Small intestine (tissue), 7 donors: ENCODE data around the gene CDH7. TPM values are rescaled to one million over a fixed set of nuclear protein-coding genes. Genes with fewer than 3 reads are reported as not detected.

Experiments
- DNase-seq, 2 donors: peaks; one replicate each; pipeline versions ENCODE4 v3.0.0 to v3.0.0-alpha.2; 2013
- FAIRE-seq: peaks from 2 replicates; lab custom pipeline; 2012; peaks lifted over from hg19 to GRCh38; lab: Jason Lieb, UNC
- H3K27ac ChIP-seq, 3 donors: one replicate each; pipeline ENCODE4 v1.5.1; 2013; ENCODE audit warnings: low read length in 2 of 3, mild to moderate bottlenecking in 2 of 3, control low read depth in 1 of 3, inconsistent platforms in 1 of 3, low read depth in 1 of 3, moderate library complexity in 1 of 3
- H3K27me3 ChIP-seq, 3 donors: one replicate each; pipeline ENCODE4 v1.6.1; 2013; ENCODE audit warnings: low read length in 3 of 3, inconsistent platforms in 1 of 3; ENCODE audit not compliant: control insufficient read depth in 3 of 3, insufficient read depth in 3 of 3
- H3K36me3 ChIP-seq, 3 donors: one replicate each; pipeline ENCODE4 v1.6.1; 2013; ENCODE audit warnings: low read length in 3 of 3, inconsistent platforms in 1 of 3, low read depth in 1 of 3, mild to moderate bottlenecking in 1 of 3, moderate library complexity in 1 of 3; ENCODE audit not compliant: control insufficient read depth in 3 of 3, insufficient read depth in 2 of 3
- H3K4me1 ChIP-seq, 3 donors: one replicate each; pipeline ENCODE4 v1.6.1; 2013; ENCODE audit warnings: low read length in 2 of 3, inconsistent platforms in 1 of 3, low read depth in 1 of 3, mild to moderate bottlenecking in 1 of 3, moderate library complexity in 1 of 3; ENCODE audit not compliant: control insufficient read depth in 3 of 3, insufficient read depth in 2 of 3
- H3K4me3 ChIP-seq, 3 donors: one replicate each; pipeline ENCODE4 v1.5.1; 2013; ENCODE audit warnings: low read length in 3 of 3, control low read depth in 1 of 3, inconsistent platforms in 1 of 3, low read depth in 1 of 3, mild to moderate bottlenecking in 1 of 3, moderate library complexity in 1 of 3
- H3K9me3 ChIP-seq, 2 donors: one replicate each; pipeline ENCODE4 v1.6.1; 2013; ENCODE audit warnings: low read depth in 1 of 2, low read length in 1 of 2; ENCODE audit not compliant: control insufficient read depth in 2 of 2, insufficient read depth in 1 of 2
- WGBS, 3 donors: extraction: QIAGEN DNeasy Blood & Tissue Kit; methylation state at CpG; one replicate each; pipeline ENCODE4 v1.1.7; 2013; 5-methylcytosine and 5-hydroxymethylcytosine counted together
- polyA plus RNA-seq, 4 donors: library from polyadenylated mRNA; stranded (reverse) in 3 of 4; unstranded in 1 of 4; fragments of 200-250 nt in 3 of 4; fragments of 120-200 nt in 1 of 4; gene quantifications; one replicate each; pipeline versions ENCODE4 v1.2.1 to v1.2.3, GENCODE V29; 2013
- donor health status: healthy with polysubstance abuse.
- donor health status: control.
- donor health status: control.
- donor health status: Bipolar disorder and iron deficiency.
- donor health status: healthy.

The CDH7 gene
- polyA plus RNA-seq, 4 donors, result 0.01 to 0.27 TPM; not detected in 2

DNA sequence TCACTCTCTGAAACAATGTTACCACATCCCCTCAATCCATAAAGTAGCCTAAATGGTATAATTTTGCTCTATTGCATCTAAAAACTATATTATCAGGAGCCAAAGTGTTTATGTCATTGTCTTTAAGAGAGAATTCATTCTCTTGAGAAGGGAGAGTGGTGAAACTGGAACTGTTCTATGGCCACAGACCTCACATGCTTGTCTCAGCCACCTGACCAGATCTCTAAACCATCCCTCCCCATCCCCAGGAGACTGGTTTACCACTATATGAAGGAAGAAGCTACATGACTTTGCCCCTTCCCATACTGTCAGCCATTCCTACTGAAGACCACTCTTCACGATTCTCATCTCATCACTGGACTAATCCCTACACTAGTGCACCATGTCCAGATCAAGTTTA, 9.6 kb downstream of the CDH7 start:
- DNase-seq (no peak), FAIRE-seq (no peak)
- Histone ChIP-seq H3K9me3 (no peaks in the 10 kb centered on the region), H3K4me3 (no peak overlapping the region), H3K27ac (no peak overlapping the region), H3K4me1 (no peaks in the 10 kb centered on the region), H3K27me3 (no peaks in the 10 kb centered on the region), H3K36me3 (no peaks in the 10 kb centered on the region)
- 62 to 86% (median 74%) methylated on average over 1 of the region's 1 CpG for WGBS, 3 donors

DNA sequence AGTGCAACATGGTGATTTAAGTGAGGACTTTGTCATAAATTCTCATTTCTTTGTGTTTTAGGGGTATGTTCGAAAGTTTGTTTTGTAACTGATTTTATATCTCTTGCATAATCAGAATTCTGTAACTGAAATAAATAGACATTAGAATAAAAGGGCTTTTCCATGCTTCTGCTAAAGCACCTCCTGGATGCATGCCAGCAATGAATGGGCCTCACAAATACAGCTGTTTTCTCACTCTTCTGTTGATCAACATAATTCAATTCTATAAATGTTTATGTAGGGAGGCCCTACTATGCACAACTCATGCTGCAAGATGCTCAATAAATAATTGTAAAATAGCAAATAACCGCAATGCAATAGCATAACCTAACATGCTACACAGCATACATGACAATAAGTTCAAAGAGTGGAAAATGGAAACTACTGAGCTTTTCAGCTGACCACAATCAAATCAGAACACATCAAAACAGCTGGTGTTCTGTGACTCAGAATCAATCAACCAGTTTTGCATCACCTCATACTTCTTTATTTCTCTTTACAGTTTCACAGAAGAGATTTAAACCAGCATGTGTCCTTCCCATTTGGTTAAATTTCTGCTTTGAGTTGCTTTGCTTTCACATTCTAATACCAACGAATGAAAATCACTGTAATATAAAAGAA, 11.0 kb downstream of the CDH7 start:
- DNase-seq (no peak), FAIRE-seq (no peak)
- Histone ChIP-seq H3K27me3 (no peaks in the 10 kb centered on the region), H3K4me3 (no peak overlapping the region), H3K9me3 (no peaks in the 10 kb centered on the region), H3K4me1 (no peaks in the 10 kb centered on the region), H3K36me3 (no peaks in the 10 kb centered on the region), H3K27ac (no peak overlapping the region)
- 62 to 64% (median 62%) methylated on average over 3 of the region's 3 CpGs for WGBS, 3 donors

DNA sequence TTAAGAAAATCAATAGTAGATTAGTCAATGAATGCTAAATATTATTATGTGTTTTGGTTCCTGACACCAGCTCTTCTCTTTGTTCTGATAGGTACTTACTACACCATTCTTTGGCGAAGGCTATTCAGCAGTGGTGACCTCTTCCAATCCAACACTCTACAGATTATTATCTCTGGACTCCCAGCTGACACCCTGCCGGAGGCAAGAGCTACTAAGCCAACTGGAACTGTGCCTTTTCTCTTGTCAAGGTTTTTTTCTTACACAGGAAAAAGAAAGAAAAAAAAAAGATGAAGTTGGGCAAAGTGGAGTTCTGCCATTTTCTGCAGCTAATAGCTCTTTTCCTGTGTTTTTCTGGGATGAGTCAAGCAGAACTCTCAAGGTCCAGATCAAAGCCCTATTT, 11.7 kb downstream of the CDH7 start:
- no peak for FAIRE-seq

DNA sequence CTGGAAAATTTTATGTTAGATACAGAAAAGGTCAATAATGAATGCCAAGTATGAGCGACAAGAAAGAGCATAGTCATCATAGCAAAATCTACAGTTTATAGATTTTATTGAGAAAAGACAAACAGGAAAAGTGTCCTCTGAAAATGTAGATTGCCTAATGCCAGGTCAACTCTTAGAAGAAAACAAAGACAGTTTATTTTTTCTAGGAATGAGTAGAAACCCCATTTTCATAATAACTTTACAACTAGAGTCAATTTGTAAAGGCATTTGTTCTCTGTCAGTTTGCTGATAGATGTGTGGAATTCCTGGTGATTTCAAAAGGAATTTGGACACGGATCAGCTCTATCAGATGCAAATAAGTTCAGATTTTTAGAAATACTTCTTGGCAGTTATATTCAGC, 16.6 kb downstream of the CDH7 start:
- no peak overlapping the region for H3K4me3 ChIP-seq
- DNase-seq, result no peak
- WGBS, 3 donors, result 67 to 88% (median 74%) methylated on average over 2 of the region's 2 CpGs
- no peaks in the 10 kb centered on the region for H3K9me3 ChIP-seq
- H3K4me1 ChIP-seq, result no peaks in the 10 kb centered on the region
- H3K36me3 ChIP-seq, result no peaks in the 10 kb centered on the region
- no peak for FAIRE-seq
- no peak overlapping the region for H3K27ac ChIP-seq
- no peaks in the 10 kb centered on the region for H3K27me3 ChIP-seq

More for the DNA sequence above, 11.7 kb downstream of the CDH7 start:
- no peak overlapping the region for H3K4me3 ChIP-seq
- H3K9me3 ChIP-seq, result no peaks in the 10 kb centered on the region
- H3K36me3 ChIP-seq, result no peaks in the 10 kb centered on the region
- WGBS, 3 donors, result 68 to 74% (median 69%) methylated on average over 2 of the region's 2 CpGs
- no peak for DNase-seq
- no peaks in the 10 kb centered on the region for H3K27me3 ChIP-seq
- no peaks in the 10 kb centered on the region for H3K4me1 ChIP-seq
- no peak overlapping the region for H3K27ac ChIP-seq

DNA sequence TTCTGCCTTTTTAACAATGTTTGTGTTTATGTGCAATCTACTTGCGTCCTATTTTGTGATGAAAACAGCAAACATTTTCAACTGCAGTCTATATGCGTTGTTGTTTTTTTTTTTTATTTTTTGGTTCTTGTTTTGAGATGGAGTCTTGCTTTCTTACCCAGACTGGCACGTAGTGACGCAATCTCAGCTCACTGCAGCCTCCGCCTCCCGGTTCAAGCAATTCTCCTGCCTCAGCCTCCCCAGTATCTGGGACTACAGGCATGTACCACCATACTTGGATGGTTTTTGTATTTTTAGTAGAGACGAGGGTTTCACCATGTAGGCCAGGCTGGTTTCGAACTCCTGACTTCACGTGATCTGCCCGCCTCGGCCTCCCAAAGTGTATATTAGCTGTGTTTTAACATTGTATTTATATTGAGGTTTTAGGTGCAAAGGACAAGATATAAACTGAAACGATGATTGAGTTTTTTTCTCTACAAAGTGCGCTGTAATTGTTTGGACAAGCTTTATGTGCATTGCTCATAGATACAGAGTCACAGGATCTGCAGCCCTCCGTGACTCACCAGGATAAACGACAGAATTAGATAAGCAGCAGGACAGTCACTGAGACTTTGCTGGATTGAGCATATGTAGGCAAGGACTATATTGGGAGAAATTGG, 17.4 kb downstream of the CDH7 start:
- Histone ChIP-seq H3K27me3 (no peaks in the 10 kb centered on the region), H3K27ac (no peak overlapping the region), H3K36me3 (no peaks in the 10 kb centered on the region), H3K4me1 (no peaks in the 10 kb centered on the region), H3K4me3 (no peak overlapping the region), H3K9me3 (no peaks in the 10 kb centered on the region)
- 71 to 80% (median 72%) methylated on average over 15 of the region's 15 CpGs for WGBS, 3 donors
- FAIRE-seq (no peak), DNase-seq (peak in 1 of 2 donors; percentile 66)

DNA sequence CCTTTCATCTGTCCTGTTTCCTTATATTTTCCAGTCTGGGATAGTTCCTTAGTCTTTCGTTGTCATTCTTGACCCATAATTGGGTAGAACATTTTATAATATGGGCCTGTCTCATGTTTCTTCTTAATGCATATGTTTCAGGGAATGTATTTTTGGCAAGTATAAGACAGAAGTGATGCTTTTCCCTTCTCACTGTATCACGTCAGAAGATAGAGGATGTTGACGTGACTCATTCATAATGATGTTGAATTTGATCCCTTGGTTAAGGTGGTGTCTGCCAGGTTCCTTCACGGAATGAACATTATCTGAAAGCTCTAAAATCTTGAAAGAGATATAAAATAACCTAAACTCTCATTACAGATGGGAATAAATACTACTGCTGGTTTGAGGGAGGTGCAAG, 18.8 kb downstream of the CDH7 start:
- FAIRE-seq, result no peak
- 69 to 82% (median 72%) methylated on average over 4 of the region's 4 CpGs for WGBS, 3 donors
- no peak overlapping the region for H3K4me3 ChIP-seq
- no peaks in the 10 kb centered on the region for H3K4me1 ChIP-seq
- no peaks in the 10 kb centered on the region for H3K27me3 ChIP-seq
- H3K9me3 ChIP-seq, result no peaks in the 10 kb centered on the region
- no peak for DNase-seq
- H3K27ac ChIP-seq, result no peak overlapping the region
- no peaks in the 10 kb centered on the region for H3K36me3 ChIP-seq

DNA sequence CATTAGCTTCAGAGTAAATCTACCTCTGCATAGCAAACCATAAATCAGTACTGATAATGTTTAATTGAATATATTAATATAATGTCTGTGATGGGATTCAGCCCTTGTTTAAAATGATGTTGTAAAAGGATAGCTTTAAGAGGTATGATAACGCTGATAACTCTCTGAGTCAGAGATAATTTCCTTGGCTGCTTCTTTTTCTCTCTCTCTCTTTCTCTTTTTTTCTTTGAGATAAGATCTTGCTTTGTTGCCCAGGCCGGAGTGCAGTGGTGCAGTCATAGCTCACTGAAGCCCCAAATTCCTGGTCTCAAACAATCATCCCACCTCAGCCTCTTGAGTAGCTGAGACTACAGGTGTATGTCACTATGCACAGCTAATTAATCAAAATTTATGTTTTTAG, 35.7 kb downstream of the CDH7 start:
- FAIRE-seq (no peak), DNase-seq (no peak)
- Histone ChIP-seq H3K9me3 (no peaks in the 10 kb centered on the region), H3K36me3 (no peaks in the 10 kb centered on the region), H3K27ac (no peak overlapping the region), H3K27me3 (no peaks in the 10 kb centered on the region), H3K4me1 (no peaks in the 10 kb centered on the region), H3K4me3 (no peak overlapping the region)
- WGBS, 3 donors, result 26 to 54% (median 29%) methylated on average over 2 of the region's 2 CpGs

DNA sequence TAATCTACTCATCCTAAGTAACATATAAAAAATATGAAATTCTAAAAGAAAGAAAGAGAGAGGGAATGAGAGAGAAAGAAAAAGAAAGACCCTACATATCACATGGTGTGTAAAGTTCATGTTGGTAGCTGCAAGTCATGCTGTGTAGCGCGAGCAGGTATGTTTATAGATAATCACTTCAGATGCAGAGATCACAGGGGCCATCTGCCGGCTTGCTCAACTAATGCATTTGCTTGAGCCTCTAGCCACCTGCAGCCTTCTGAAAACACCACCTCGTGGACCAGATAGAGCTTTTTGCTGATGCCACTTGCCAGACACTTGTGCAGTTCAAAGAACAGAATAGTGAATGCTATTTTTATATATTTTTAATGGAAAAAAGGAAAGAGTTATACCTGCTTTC, 37.6 kb downstream of the CDH7 start:
- H3K4me3 ChIP-seq, result no peak overlapping the region
- H3K4me1 ChIP-seq, result no peaks in the 10 kb centered on the region
- no peaks in the 10 kb centered on the region for H3K27me3 ChIP-seq
- no peaks in the 10 kb centered on the region for H3K9me3 ChIP-seq
- no peak overlapping the region for H3K27ac ChIP-seq
- FAIRE-seq (no peak), DNase-seq (peak; percentile 2 to 41)
- no peaks in the 10 kb centered on the region for H3K36me3 ChIP-seq
- WGBS, 3 donors, result 10 to 42% (median 17%) methylated on average over 4 of the region's 4 CpGs
